Measurements from ENCODE around the gene ABCC9. TPM values are rescaled to one million over a fixed set of nuclear protein-coding genes. Genes with fewer than 3 reads are reported as not detected.
A peak's percentile ranks its signal among the peaks of the same experiment; 100 is the strongest.

ABCC9 gene
- total RNA-seq, 1 donor from 2014 or later: 0.17 TPM

DNA sequence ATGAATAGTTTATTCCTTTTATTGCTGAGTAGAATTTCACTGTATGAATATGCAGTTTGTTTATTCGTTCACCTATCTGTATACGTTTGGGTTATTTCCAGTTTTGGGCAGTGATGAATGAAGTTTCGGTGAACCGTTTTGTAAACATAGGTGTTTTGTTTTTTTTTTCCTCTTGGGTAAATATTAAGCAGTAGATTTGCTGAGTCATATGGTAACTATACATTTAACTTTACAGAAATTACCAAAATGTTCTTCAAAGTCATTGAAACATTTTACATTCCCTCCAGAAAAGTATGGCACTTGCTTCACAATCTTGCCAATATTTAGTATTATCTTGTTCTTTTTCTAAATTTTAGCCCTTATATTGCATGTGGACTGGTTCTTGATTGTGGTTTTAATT lies 3.8 kb upstream of the ABCC9 start:
- TF ChIP-seq, protein P1, sequence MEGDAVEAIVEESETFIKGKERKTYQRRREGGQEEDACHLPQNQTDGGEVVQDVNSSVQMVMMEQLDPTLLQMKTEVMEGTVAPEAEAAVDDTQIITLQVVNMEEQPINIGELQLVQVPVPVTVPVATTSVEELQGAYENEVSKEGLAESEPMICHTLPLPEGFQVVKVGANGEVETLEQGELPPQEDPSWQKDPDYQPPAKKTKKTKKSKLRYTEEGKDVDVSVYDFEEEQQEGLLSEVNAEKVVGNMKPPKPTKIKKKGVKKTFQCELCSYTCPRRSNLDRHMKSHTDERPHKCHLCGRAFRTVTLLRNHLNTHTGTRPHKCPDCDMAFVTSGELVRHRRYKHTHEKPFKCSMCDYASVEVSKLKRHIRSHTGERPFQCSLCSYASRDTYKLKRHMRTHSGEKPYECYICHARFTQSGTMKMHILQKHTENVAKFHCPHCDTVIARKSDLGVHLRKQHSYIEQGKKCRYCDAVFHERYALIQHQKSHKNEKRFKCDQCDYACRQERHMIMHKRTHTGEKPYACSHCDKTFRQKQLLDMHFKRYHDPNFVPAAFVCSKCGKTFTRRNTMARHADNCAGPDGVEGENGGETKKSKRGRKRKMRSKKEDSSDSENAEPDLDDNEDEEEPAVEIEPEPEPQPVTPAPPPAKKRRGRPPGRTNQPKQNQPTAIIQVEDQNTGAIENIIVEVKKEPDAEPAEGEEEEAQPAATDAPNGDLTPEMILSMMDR (IDR thresholded peaks at IDR 0.05; ENCODE audit: insufficient read depth, low read length, poor library complexity, severe bottlenecking): no peak
- Histone ChIP-seq H3K36me3 (ENCODE audit: control insufficient read depth, insufficient read depth, low read length) (no peaks in the 10 kb centered on the region), H3K27me3 (ENCODE audit: control insufficient read depth, insufficient read depth, low read length) (peaks cover 15% of the 10 kb centered on the region), H3K4me3 (ENCODE audit: low read depth, low read length) (no peak overlapping the region)
- DNase-seq (ENCODE audit: low read depth): no peak

GRCh38 chr12:21942377-21942703 lies 1.1 kb upstream of the ABCC9 start:
- H3K36me3 ChIP-seq (ENCODE audit: control insufficient read depth, insufficient read depth, low read length): no peaks in the 10 kb centered on the region
- no peak for DNase-seq (ENCODE audit: low read depth)
- TF ChIP-seq, protein P1 (IDR thresholded peaks at IDR 0.05; ENCODE audit: insufficient read depth, low read length, poor library complexity, severe bottlenecking): no peak
- H3K27me3 ChIP-seq (ENCODE audit: control insufficient read depth, insufficient read depth, low read length): peaks cover 15% of the 10 kb centered on the region
- H3K4me3 ChIP-seq (ENCODE audit: low read depth, low read length): no peak overlapping the region

DNA sequence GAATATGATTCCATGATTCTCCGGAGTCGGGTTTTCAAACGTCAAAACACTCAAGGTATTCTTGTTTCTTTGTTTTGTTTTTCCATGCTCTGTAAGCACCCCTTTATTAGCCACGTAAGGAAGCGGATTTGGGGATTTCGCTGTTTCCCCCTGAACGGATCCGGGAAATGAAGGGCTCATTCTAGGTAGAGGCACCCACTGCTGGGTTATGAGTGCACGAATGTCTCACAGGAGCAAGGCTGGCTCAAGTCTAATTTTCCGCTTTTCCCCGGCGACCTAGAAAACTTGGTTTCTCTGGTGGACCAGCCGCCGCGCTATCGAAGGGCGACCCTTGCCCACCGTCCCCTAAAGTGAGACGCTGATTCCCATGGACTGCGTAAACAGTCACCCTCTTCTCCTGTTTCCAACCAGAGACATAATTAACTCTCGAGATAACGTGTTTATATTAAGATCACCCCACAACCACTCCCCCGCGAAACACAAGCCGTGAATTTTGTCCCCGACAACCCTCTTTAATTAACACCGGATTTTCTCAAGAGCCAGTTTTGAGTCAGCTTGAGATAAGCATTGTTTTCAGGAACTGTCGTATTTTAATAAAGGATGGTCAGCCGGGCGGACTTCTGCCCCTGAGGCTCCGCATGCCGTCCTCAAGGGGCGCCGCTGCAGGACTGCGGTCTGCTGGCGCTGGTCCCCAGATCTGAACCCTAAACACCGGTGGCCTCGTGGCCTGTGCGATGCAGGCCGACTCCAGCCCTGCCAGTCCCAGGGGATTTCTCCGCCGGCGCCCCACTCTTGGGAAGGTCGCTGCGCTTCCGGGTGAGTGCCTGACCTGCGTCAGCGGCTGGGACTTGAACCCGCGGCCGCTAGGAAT lies 515 bp upstream of the ABCC9 start:
- Histone ChIP-seq H3K36me3 (ENCODE audit: control insufficient read depth, insufficient read depth, low read length) (no peaks in the 10 kb centered on the region), H3K4me3 (ENCODE audit: low read depth, low read length) (peak overlapping the region; percentile 25), H3K27me3 (ENCODE audit: control insufficient read depth, insufficient read depth, low read length) (peaks cover 15% of the 10 kb centered on the region)
- DNase-seq (ENCODE audit: low read depth): no peak
- TF ChIP-seq, protein P1 (IDR thresholded peaks at IDR 0.05; ENCODE audit: insufficient read depth, low read length, poor library complexity, severe bottlenecking): peak; percentile 54

DNA sequence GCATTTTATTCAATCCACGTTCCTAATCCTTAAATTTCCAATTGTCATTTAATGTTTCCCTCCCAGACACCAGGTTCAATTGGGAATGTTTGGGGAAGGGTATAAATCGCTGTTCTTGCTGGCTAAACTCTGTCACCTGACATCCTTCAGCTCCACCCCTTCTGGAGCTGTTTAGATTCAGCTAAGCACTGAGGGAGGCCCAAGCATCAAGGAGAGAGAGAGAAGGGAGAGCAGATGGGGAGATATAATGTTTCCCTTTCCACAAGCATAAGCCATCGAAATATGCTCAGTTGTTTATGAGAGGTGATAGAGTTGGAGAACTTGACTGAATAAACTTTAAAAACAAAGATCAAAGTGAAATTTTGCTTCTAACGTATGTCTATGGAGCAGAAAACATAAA lies 1.8 kb downstream of the ABCC9 start:
- Histone ChIP-seq H3K36me3 (ENCODE audit: control insufficient read depth, insufficient read depth, low read length) (no peaks in the 10 kb centered on the region), H3K27me3 (ENCODE audit: control insufficient read depth, insufficient read depth, low read length) (peaks cover 15% of the 10 kb centered on the region), H3K4me3 (ENCODE audit: low read depth, low read length) (no peak overlapping the region)
- no peak for DNase-seq (ENCODE audit: low read depth)
- TF ChIP-seq, protein P1 (IDR thresholded peaks at IDR 0.05; ENCODE audit: insufficient read depth, low read length, poor library complexity, severe bottlenecking): no peak

GRCh38 chr12:21938879-21939278 lies 2.3 kb downstream of the ABCC9 start:
- TF ChIP-seq, protein P1 (IDR thresholded peaks at IDR 0.05; ENCODE audit: insufficient read depth, low read length, poor library complexity, severe bottlenecking): no peak
- H3K27me3 ChIP-seq (ENCODE audit: control insufficient read depth, insufficient read depth, low read length): peaks cover 15% of the 10 kb centered on the region
- DNase-seq (ENCODE audit: low read depth): no peak
- H3K4me3 ChIP-seq (ENCODE audit: low read depth, low read length): no peak overlapping the region
- no peaks in the 10 kb centered on the region for H3K36me3 ChIP-seq (ENCODE audit: control insufficient read depth, insufficient read depth, low read length)

DNA sequence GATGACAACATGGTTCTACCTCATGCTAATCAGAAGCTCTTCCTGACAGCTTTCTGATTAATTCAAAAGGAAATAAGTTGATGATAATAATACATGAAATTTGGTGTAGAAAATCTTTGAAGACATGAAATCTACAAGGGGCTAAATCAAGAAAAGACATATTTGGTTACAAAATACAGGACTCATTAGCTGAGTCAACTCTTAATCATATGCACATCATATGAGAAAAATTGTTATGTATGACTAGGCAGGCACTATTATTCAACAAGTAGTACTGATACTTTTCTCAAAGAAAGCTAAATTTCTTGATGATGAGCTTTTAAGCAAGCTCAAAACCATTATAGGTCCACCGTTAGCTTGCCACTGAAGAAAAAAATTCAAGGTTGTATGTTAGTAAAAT lies 7.1 kb downstream of the ABCC9 start:
- no peak for DNase-seq (ENCODE audit: low read depth)
- no peaks in the 10 kb centered on the region for H3K36me3 ChIP-seq (ENCODE audit: control insufficient read depth, insufficient read depth, low read length)
- H3K27me3 ChIP-seq (ENCODE audit: control insufficient read depth, insufficient read depth, low read length): no peaks in the 10 kb centered on the region
- TF ChIP-seq, protein P1 (IDR thresholded peaks at IDR 0.05; ENCODE audit: insufficient read depth, low read length, poor library complexity, severe bottlenecking): no peak
- no peak overlapping the region for H3K4me3 ChIP-seq (ENCODE audit: low read depth, low read length)

Data from kidney epithelial cell (primary cell).